ENCODE results near the gene ABTB1. TPM values are rescaled to one million over a fixed set of nuclear protein-coding genes. Genes with fewer than 3 reads are reported as not detected.
"Not testable (repeated sequence)": the region's sequence is repeated elsewhere in the genome, so short reads cannot be mapped to it uniquely, and the experiment has no call there.

The ABTB1 gene
- total RNA-seq, 1 donor from 2014 or later: 16.7 TPM

- DNase-seq (ENCODE audit: extremely low read depth, low read depth, low spot score): no peak
These were observed 27.7 kb downstream of the ABTB1 start for GRCh38 chr3:127700406-127700805.

- DNase-seq (ENCODE audit: extremely low read depth, low read depth, low spot score): no peak
These were observed 28.6 kb downstream of the ABTB1 start for GRCh38 chr3:127701280-127701911.

- DNase-seq (ENCODE audit: extremely low read depth, low read depth, low spot score): no peak
These were observed 29.4 kb downstream of the ABTB1 start for GRCh38 chr3:127702151-127702578.

GRCh38 chr3:127704840-127705239 is 32.1 kb downstream of the ABTB1 start:
- not testable (repeated sequence) for DNase-seq (ENCODE audit: extremely low read depth, low read depth, low spot score)

- DNase-seq (ENCODE audit: extremely low read depth, low read depth, low spot score): no peak
These were observed 33.6 kb downstream of the ABTB1 start for GRCh38 chr3:127706312-127706711.

- no peak for DNase-seq (ENCODE audit: extremely low read depth, low read depth, low spot score)
These were observed 34.1 kb downstream of the ABTB1 start for GRCh38 chr3:127706785-127707351.

GRCh38 chr3:127707851-127708411 is 35.2 kb downstream of the ABTB1 start:
- no peak for DNase-seq (ENCODE audit: extremely low read depth, low read depth, low spot score)

- no peak for DNase-seq (ENCODE audit: extremely low read depth, low read depth, low spot score)
These were observed 36.1 kb downstream of the ABTB1 start for GRCh38 chr3:127708837-127709236.

GRCh38 chr3:127709320-127710060 is 36.7 kb downstream of the ABTB1 start:
- no peak for DNase-seq (ENCODE audit: extremely low read depth, low read depth, low spot score)

GRCh38 chr3:127710155-127710941 is 37.6 kb downstream of the ABTB1 start:
- DNase-seq (ENCODE audit: extremely low read depth, low read depth, low spot score): no peak

GRCh38 chr3:127711021-127711695 is 38.4 kb downstream of the ABTB1 start:
- DNase-seq (ENCODE audit: extremely low read depth, low read depth, low spot score): no peak

GRCh38 chr3:127711896-127712295 is 39.1 kb downstream of the ABTB1 start:
- no peak for DNase-seq (ENCODE audit: extremely low read depth, low read depth, low spot score)

- DNase-seq (ENCODE audit: extremely low read depth, low read depth, low spot score): no peak
These were observed 39.7 kb downstream of the ABTB1 start for GRCh38 chr3:127712461-127712860.

GRCh38 chr3:127712881-127713771 is 40.4 kb downstream of the ABTB1 start:
- no peak for DNase-seq (ENCODE audit: extremely low read depth, low read depth, low spot score)

- no peak for DNase-seq (ENCODE audit: extremely low read depth, low read depth, low spot score)
These were observed 41.4 kb downstream of the ABTB1 start for GRCh38 chr3:127714125-127714571.

GRCh38 chr3:127714866-127715265 is 42.1 kb downstream of the ABTB1 start:
- DNase-seq (ENCODE audit: extremely low read depth, low read depth, low spot score): no peak

- no peak for DNase-seq (ENCODE audit: extremely low read depth, low read depth, low spot score)
These were observed 42.8 kb downstream of the ABTB1 start for GRCh38 chr3:127715532-127715931.

GRCh38 chr3:127716384-127716783 is 43.6 kb downstream of the ABTB1 start:
- no peak for DNase-seq (ENCODE audit: extremely low read depth, low read depth, low spot score)

All from glomerular endothelial cell (primary cell).